Measurements from ENCODE around the gene KIR2DL1. TPM values are rescaled to one million over a fixed set of nuclear protein-coding genes. Genes with fewer than 3 reads are reported as not detected.
"Not testable (repeated sequence)": the region's sequence is repeated elsewhere in the genome, so short reads cannot be mapped to it uniquely, and the experiment has no call there.

The KIR2DL1 gene
- total and polyA plus RNA-seq, 2 donors (not counting 1 experiment from before 2014, with no cell fraction given): not detected

DNA sequence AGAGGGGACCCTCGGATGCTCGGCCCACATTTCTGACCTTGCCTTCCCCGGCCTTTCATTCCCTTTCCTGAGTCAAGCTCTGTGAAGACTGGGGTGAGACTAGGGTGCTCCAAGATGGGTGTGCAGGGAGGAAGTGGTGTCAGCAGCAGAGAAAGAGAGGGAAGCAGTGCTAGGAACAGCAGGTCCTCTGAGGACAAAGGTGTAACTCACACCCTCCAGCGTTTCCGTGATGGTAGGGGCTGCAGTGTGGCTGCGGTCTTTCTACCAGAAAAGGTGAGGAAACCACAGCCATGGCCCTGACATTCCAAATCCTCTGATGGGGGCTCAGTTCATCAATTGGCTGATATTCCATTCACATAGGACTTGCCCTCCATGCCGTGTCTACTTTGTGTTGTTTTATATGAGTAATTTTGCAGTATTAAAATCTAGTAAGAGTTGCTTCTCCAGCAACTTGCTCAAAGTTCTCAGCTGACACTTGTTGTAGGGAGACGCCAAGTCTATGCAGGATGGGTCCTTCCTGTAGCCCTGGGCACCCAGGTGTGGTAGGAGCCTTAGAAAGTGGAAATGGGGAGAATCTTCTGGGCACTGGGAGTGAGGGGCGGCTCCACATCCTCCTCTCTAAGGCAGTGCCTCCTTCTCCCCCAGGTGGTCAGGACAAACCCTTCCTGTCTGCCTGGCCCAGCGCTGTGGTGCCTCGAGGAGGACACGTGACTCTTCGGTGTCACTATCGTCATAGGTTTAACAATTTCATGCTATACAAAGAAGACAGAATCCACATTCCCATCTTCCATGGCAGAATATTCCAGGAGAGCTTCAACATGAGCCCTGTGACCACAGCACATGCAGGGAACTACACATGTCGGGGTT, 48.3 kb downstream of the KIR2DL1 start:
- Histone ChIP-seq H3K27me3 (ENCODE audit: control insufficient read depth, insufficient read depth, low read length) (no peaks in the 10 kb centered on the region), H3K4me2 (ENCODE audit: extremely low read depth, insufficient read depth, low read length) (no peak overlapping the region), H3K9me3 (ENCODE audit: control insufficient read depth, insufficient read depth, low read depth, low read length) (no peaks in the 10 kb centered on the region), H3K4me1 (ENCODE audit: control insufficient read depth, extremely low read depth, insufficient read depth, low read length) (no peaks in the 10 kb centered on the region), H3K79me2 (ENCODE audit: control insufficient read depth, insufficient read depth, low read length) (no peaks in the 10 kb centered on the region), H3K4me3 (replicated peaks in 1 of 4; ENCODE audit: control extremely low read depth in 1 of 4, insufficient read depth in 1 of 4, low read depth in 3 of 4, low read length in 4 of 4) (no peak overlapping the region), H4K20me1 (ENCODE audit: control insufficient read depth, extremely low read depth, insufficient read depth, low read length) (no peaks in the 10 kb centered on the region), H3K9ac (ENCODE audit: insufficient read depth, low read length) (no peak overlapping the region), H3K36me3 (ENCODE audit: control insufficient read depth, insufficient read depth, low read length) (no peaks in the 10 kb centered on the region), H3K27ac (ENCODE audit: insufficient read depth, low read length) (no peak overlapping the region), H2AFZ (ENCODE audit: low read length) (no peak overlapping the region)
- TF ChIP-seq EZH2 (IDR thresholded peaks at IDR 0.05; ENCODE audit: low read length, missing control alignments): no peak
- TF ChIP-seq, protein P1, sequence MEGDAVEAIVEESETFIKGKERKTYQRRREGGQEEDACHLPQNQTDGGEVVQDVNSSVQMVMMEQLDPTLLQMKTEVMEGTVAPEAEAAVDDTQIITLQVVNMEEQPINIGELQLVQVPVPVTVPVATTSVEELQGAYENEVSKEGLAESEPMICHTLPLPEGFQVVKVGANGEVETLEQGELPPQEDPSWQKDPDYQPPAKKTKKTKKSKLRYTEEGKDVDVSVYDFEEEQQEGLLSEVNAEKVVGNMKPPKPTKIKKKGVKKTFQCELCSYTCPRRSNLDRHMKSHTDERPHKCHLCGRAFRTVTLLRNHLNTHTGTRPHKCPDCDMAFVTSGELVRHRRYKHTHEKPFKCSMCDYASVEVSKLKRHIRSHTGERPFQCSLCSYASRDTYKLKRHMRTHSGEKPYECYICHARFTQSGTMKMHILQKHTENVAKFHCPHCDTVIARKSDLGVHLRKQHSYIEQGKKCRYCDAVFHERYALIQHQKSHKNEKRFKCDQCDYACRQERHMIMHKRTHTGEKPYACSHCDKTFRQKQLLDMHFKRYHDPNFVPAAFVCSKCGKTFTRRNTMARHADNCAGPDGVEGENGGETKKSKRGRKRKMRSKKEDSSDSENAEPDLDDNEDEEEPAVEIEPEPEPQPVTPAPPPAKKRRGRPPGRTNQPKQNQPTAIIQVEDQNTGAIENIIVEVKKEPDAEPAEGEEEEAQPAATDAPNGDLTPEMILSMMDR (conservative IDR thresholded peaks at IDR 0.05 in 1 of 2, IDR thresholded peaks at IDR 0.05 in 1 of 2; ENCODE audit: low read depth in 1 of 2, low read length in 2 of 2): no peak
- no peak for DNase-seq (ENCODE audit: low read depth in 2 of 2)

DNA sequence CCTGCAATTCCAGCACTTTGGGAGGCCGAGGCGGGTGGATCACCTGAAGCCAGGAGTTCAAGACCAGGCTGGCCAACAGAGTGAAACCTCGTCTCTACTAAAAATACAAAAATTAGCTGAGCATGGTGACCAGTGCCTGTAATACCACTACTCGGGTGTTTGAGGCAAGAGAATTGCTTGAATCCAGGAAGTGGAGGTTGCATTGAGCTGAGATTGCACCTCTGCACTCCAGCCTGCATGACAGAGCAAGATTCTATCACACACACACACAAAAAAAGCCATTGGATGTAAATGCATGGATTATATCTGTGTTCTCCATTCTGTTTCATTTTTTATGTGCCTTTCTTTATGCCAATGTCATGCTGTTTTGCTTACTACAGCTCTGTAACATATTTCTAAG, 54.8 kb downstream of the KIR2DL1 start:
- H3K36me3 ChIP-seq (ENCODE audit: control insufficient read depth, insufficient read depth, low read length); H2AFZ ChIP-seq (ENCODE audit: low read length); H3K9ac ChIP-seq (ENCODE audit: insufficient read depth, low read length); H3K4me1 ChIP-seq (ENCODE audit: control insufficient read depth, extremely low read depth, insufficient read depth, low read length); H4K20me1 ChIP-seq (ENCODE audit: control insufficient read depth, extremely low read depth, insufficient read depth, low read length); DNase-seq (ENCODE audit: low read depth in 2 of 2); H3K27ac ChIP-seq (ENCODE audit: insufficient read depth, low read length); H3K27me3 ChIP-seq (ENCODE audit: control insufficient read depth, insufficient read depth, low read length); H3K4me2 ChIP-seq (ENCODE audit: extremely low read depth, insufficient read depth, low read length); H3K9me3 ChIP-seq (ENCODE audit: control insufficient read depth, insufficient read depth, low read depth, low read length); H3K4me3 ChIP-seq (replicated peaks in 1 of 4; ENCODE audit: control extremely low read depth in 1 of 4, insufficient read depth in 1 of 4, low read depth in 3 of 4, low read length in 4 of 4); H3K79me2 ChIP-seq (ENCODE audit: control insufficient read depth, insufficient read depth, low read length): not testable (repeated sequence)

DNA sequence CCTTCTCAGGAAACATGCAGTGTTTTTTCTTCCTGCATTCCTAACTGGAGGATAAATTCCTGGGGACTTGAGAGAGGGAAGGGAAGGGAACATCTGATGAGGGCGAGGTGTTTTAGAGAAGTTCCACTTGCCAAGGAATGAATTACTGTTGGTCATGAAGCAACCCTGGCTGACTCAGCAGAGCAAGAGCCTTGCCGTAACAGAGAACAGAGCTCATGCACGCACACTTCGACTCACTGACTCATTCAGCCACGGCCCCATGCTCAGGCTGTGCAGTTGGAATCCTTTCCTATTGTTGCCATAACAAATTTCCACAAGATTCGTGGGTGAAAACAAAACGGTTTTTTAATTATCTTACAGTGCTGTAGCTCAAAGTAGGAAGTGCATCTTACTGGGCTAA, 55.7 kb downstream of the KIR2DL1 start:
- not testable (repeated sequence) for H3K4me2 ChIP-seq (ENCODE audit: extremely low read depth, insufficient read depth, low read length); H3K4me1 ChIP-seq (ENCODE audit: control insufficient read depth, extremely low read depth, insufficient read depth, low read length); H3K9ac ChIP-seq (ENCODE audit: insufficient read depth, low read length); H4K20me1 ChIP-seq (ENCODE audit: control insufficient read depth, extremely low read depth, insufficient read depth, low read length); H2AFZ ChIP-seq (ENCODE audit: low read length); H3K79me2 ChIP-seq (ENCODE audit: control insufficient read depth, insufficient read depth, low read length); H3K27ac ChIP-seq (ENCODE audit: insufficient read depth, low read length); H3K9me3 ChIP-seq (ENCODE audit: control insufficient read depth, insufficient read depth, low read depth, low read length); H3K36me3 ChIP-seq (ENCODE audit: control insufficient read depth, insufficient read depth, low read length); H3K4me3 ChIP-seq (replicated peaks in 1 of 4; ENCODE audit: control extremely low read depth in 1 of 4, insufficient read depth in 1 of 4, low read depth in 3 of 4, low read length in 4 of 4); DNase-seq (ENCODE audit: low read depth in 2 of 2); H3K27me3 ChIP-seq (ENCODE audit: control insufficient read depth, insufficient read depth, low read length)

DNA sequence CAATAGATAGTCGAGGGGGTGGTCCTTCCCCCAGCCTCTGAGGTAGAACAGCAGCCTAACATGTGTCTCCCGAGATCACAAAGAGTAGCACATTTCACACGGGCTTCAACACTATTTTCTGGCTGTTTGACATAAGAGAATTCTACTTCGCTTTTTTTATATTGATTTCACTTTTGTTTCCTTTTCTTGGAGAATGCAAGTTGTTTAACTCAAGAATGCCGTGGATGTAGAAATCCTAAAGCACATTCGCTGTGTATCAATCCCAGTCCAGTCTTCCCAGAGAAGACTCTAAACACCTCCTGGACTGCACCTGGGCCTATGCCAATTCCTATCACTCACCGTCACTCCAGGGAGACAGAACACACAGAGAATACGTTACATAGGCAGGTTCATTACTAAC, 58.5 kb downstream of the KIR2DL1 start:
- not testable (repeated sequence) for H4K20me1 ChIP-seq (ENCODE audit: control insufficient read depth, extremely low read depth, insufficient read depth, low read length); H3K4me2 ChIP-seq (ENCODE audit: extremely low read depth, insufficient read depth, low read length); H2AFZ ChIP-seq (ENCODE audit: low read length); H3K4me3 ChIP-seq (replicated peaks in 1 of 4; ENCODE audit: control extremely low read depth in 1 of 4, insufficient read depth in 1 of 4, low read depth in 3 of 4, low read length in 4 of 4); H3K79me2 ChIP-seq (ENCODE audit: control insufficient read depth, insufficient read depth, low read length); DNase-seq (ENCODE audit: low read depth in 2 of 2); H3K4me1 ChIP-seq (ENCODE audit: control insufficient read depth, extremely low read depth, insufficient read depth, low read length); H3K36me3 ChIP-seq (ENCODE audit: control insufficient read depth, insufficient read depth, low read length); H3K27ac ChIP-seq (ENCODE audit: insufficient read depth, low read length); H3K27me3 ChIP-seq (ENCODE audit: control insufficient read depth, insufficient read depth, low read length); H3K9me3 ChIP-seq (ENCODE audit: control insufficient read depth, insufficient read depth, low read depth, low read length); H3K9ac ChIP-seq (ENCODE audit: insufficient read depth, low read length)

DNA sequence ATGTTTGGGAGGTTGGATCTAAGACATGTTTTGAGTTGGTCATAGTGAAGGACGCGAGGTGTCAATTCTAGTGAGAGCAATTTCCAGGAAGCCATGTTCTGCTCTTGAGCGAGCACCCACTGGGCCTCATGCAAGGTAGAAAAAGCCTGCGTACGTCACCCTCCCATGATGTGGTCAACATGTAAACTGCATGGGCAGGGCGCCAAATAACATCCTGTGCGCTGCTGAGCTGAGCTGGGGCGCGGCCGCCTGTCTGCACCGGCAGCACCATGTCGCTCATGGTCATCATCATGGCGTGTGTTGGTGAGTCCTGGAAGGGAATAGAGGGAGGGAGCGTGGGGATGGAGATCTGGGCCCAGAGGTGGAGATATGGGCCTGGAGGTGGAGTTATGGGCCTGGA, 62.9 kb downstream of the KIR2DL1 start, which contains the start of gene KIR2DS4:
Gene KIR2DS4 (plus strand): TSS at position 181 of the 400 bp plus-strand sequence.
- not testable (repeated sequence) for DNase-seq (ENCODE audit: low read depth in 2 of 2); H3K27ac ChIP-seq (ENCODE audit: insufficient read depth, low read length); H3K36me3 ChIP-seq (ENCODE audit: control insufficient read depth, insufficient read depth, low read length); H3K4me1 ChIP-seq (ENCODE audit: control insufficient read depth, extremely low read depth, insufficient read depth, low read length); H4K20me1 ChIP-seq (ENCODE audit: control insufficient read depth, extremely low read depth, insufficient read depth, low read length); H2AFZ ChIP-seq (ENCODE audit: low read length); H3K79me2 ChIP-seq (ENCODE audit: control insufficient read depth, insufficient read depth, low read length); H3K4me2 ChIP-seq (ENCODE audit: extremely low read depth, insufficient read depth, low read length); H3K9me3 ChIP-seq (ENCODE audit: control insufficient read depth, insufficient read depth, low read depth, low read length); H3K4me3 ChIP-seq (replicated peaks in 1 of 4; ENCODE audit: control extremely low read depth in 1 of 4, insufficient read depth in 1 of 4, low read depth in 3 of 4, low read length in 4 of 4); H3K9ac ChIP-seq (ENCODE audit: insufficient read depth, low read length); H3K27me3 ChIP-seq (ENCODE audit: control insufficient read depth, insufficient read depth, low read length)

Data from fibroblast of lung (primary cell).